ENCODE measurements around the gene ROPN1. TPM values are rescaled to one million over a fixed set of nuclear protein-coding genes. Genes with fewer than 3 reads are reported as not detected.
"Not testable (repeated sequence)": the region's sequence is repeated elsewhere in the genome, so short reads cannot be mapped to it uniquely, and the experiment has no call there.

The ROPN1 gene
- total RNA-seq, 1 experiment from 2014 or later = not detected

DNA sequence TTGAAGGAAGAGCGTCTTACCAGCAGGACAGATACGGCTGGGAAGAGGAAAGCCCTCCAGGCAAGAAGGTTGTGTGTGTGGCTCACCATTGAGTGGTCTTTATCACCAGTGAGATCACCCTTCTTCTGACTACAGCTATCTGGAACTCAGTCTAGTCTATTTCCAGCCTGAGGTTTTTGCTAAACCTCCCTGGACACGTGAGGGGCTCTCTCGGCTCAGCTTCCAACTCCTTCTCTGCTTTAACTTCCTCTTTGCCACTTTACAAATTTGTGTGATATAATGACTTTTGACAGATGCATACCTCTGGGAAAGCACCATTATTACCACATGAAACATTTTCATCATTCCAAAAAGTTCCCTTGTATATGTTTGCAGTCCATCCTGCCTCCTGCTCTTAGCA, 15.3 kb upstream of the ROPN1 start:
- CTCF ChIA-PET = interaction anchor here (0.6 kb wide), 1 partner anchor 13 kb away, joined by 3 read pairs; no protein-coding TSS in a partner anchor

DNA sequence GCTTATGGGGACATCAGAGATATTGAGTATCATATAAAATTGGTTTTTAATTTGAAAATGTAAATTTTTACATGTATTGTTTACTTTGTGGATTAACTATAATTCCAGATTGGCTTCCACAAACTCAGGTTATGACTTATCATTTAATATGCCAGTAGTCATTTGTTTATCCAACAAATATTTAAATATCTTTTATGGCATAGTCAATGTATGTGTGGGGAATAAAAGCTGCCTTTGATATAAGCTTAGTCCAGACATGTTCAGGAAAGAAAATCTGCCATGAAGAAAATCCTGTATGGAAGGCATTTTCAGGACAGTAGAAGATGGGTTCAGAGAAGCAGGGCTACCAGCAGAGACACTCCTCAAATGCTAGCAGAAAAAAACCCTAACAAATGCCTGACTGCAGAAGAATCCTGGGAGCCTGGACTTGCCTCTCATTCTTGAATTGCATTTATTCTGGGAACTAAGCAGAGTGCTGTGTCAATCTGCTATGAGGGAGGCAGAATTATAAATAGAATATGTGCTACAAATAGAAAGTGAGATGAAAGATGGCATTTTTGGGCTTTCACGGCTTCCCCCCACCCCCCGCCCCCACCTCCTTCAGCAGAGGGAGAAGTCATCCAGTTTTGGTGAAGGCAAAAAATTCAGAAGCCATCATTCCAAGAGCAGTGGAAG, 10.6 kb upstream of the ROPN1 start:
- DNase-seq (ENCODE audit: low read depth, low spot score); H3K4me1 ChIP-seq (ENCODE audit: control insufficient read depth, insufficient read depth, low read length); H3K4me3 ChIP-seq (ENCODE audit: low read depth in 2 of 2, low read length in 2 of 2); H3K9me3 ChIP-seq (ENCODE audit: control insufficient read depth, insufficient read depth, low read depth, low read length); intact Hi-C loops (cut with micrococcal nuclease; ENCODE audit: unreplicated experiment); POLR2A ChIA-PET; ATAC-seq; H3K36me3 ChIP-seq (ENCODE audit: control insufficient read depth, insufficient read depth, low read length); H3K27ac ChIP-seq (ENCODE audit: low read length); BruUV-seq (replicated peaks); CTCF ChIA-PET; in situ Hi-C loops (cut with HindIII; ENCODE audit: low pct_unique_long_range_greater_than_20kb, low sequenced_read_pairs): not testable (repeated sequence)
- peaks cover 29% of the 10 kb centered on the region for H3K27me3 ChIP-seq (ENCODE audit: control insufficient read depth, insufficient read depth, low read length)

More for the DNA sequence above, 15.3 kb upstream of the ROPN1 start:
- in situ Hi-C loops (cut with HindIII; ENCODE audit: low pct_unique_long_range_greater_than_20kb, low sequenced_read_pairs) = no loop called here
- ATAC-seq (no peak), DNase-seq (ENCODE audit: low read depth, low spot score) (no peak)
- BruUV-seq (replicated peaks) = no TSS peak
- Histone ChIP-seq H3K27ac (ENCODE audit: low read length) (no peak overlapping the region), H3K9me3 (ENCODE audit: control insufficient read depth, insufficient read depth, low read depth, low read length) (no peaks in the 10 kb centered on the region), H3K4me1 (ENCODE audit: control insufficient read depth, insufficient read depth, low read length) (no peaks in the 10 kb centered on the region), H3K36me3 (ENCODE audit: control insufficient read depth, insufficient read depth, low read length) (no peaks in the 10 kb centered on the region), H3K27me3 (ENCODE audit: control insufficient read depth, insufficient read depth, low read length) (peaks cover 12% of the 10 kb centered on the region), H3K4me3 (ENCODE audit: low read depth in 2 of 2, low read length in 2 of 2) (no peak overlapping the region)
- intact Hi-C loops (cut with micrococcal nuclease; ENCODE audit: unreplicated experiment) = no loop called here
- no peak for TF ChIP-seq CTCF (IDR thresholded peaks at IDR 0.05)
- POLR2A ChIA-PET = no interaction called here

DNA sequence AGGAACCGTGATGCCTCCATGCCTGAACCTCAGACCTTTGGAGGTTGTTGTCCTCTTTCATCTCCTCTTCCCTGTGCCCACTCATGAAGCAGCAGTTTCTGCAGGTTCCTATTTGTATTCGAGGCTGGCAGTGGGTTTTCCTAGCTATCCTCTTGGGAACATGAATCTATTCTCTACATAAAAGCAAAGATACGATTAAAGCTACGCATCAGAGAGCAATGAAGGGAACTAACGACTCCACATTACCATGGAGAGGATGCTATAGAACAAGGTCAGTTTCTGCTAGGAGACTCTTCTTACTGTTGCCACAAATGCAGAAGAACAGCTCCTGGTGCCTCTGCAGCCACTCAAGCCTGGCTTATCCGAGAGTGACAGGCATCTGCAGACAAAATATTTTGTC, 9.4 kb upstream of the ROPN1 start:
- peaks cover 28% of the 10 kb centered on the region for H3K27me3 ChIP-seq (ENCODE audit: control insufficient read depth, insufficient read depth, low read length)
- H3K4me1 ChIP-seq (ENCODE audit: control insufficient read depth, insufficient read depth, low read length); ATAC-seq; CTCF ChIA-PET; POLR2A ChIA-PET; BruUV-seq (replicated peaks); in situ Hi-C loops (cut with HindIII; ENCODE audit: low pct_unique_long_range_greater_than_20kb, low sequenced_read_pairs); H3K27ac ChIP-seq (ENCODE audit: low read length); DNase-seq (ENCODE audit: low read depth, low spot score); intact Hi-C loops (cut with micrococcal nuclease; ENCODE audit: unreplicated experiment); H3K36me3 ChIP-seq (ENCODE audit: control insufficient read depth, insufficient read depth, low read length); H3K4me3 ChIP-seq (ENCODE audit: low read depth in 2 of 2, low read length in 2 of 2); H3K9me3 ChIP-seq (ENCODE audit: control insufficient read depth, insufficient read depth, low read depth, low read length): not testable (repeated sequence)

DNA sequence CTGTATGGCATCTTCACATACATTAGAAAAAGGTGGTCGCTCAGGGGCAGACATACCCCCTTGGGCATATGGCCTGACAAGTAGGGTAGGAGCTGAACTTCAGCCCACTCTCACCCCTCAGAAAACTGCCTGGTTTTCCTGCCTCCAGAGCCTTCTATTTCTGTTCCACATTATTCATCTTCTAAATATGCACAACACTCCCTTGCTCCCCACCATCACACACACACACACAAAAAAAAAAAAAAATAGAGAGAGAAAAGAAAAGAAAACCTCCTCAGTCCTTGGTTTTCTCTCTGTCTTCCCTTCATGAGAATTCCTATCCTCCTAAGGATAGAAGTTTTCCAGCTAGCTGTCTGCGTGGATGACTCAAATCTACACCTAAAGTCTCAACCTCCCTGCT, 5.6 kb upstream of the ROPN1 start:
- no peak for DNase-seq (ENCODE audit: low read depth, low spot score)
- ChIA-PET CTCF (no interaction called here), POLR2A (no interaction called here)
- in situ Hi-C loops (cut with HindIII; ENCODE audit: low pct_unique_long_range_greater_than_20kb, low sequenced_read_pairs) (no loop called here), intact Hi-C loops (cut with micrococcal nuclease; ENCODE audit: unreplicated experiment) (no loop called here)
- Histone ChIP-seq H3K4me3 (ENCODE audit: low read depth in 2 of 2, low read length in 2 of 2) (no peak overlapping the region), H3K27me3 (ENCODE audit: control insufficient read depth, insufficient read depth, low read length) (peaks cover 31% of the 10 kb centered on the region), H3K27ac (ENCODE audit: low read length) (no peak overlapping the region), H3K9me3 (ENCODE audit: control insufficient read depth, insufficient read depth, low read depth, low read length) (no peaks in the 10 kb centered on the region), H3K36me3 (ENCODE audit: control insufficient read depth, insufficient read depth, low read length) (no peaks in the 10 kb centered on the region), H3K4me1 (ENCODE audit: control insufficient read depth, insufficient read depth, low read length) (no peaks in the 10 kb centered on the region)
- no TSS peak for BruUV-seq (replicated peaks)
- no peak for TF ChIP-seq REST (IDR thresholded peaks at IDR 0.05; ENCODE audit: insufficient read depth in 1 of 2, low read depth in 2 of 2, low read length in 1 of 2)
- TF ChIP-seq CTCF (IDR thresholded peaks at IDR 0.05) = no peak
- TF ChIP-seq SIN3A (IDR thresholded peaks at IDR 0.05; ENCODE audit: borderline replicate concordance, insufficient read depth, low read depth, low read length) = no peak
- no peak for TF ChIP-seq POLR2AphosphoS5 (IDR thresholded peaks at IDR 0.05; ENCODE audit: low read depth, low read length)
- no peak for TF ChIP-seq TCF7L2 (IDR thresholded peaks at IDR 0.05; ENCODE audit: low read depth, low read length)
- no peak for ATAC-seq

Data from Panc1 (cell line).